ENCODE data around the gene PROM1.

DNA sequence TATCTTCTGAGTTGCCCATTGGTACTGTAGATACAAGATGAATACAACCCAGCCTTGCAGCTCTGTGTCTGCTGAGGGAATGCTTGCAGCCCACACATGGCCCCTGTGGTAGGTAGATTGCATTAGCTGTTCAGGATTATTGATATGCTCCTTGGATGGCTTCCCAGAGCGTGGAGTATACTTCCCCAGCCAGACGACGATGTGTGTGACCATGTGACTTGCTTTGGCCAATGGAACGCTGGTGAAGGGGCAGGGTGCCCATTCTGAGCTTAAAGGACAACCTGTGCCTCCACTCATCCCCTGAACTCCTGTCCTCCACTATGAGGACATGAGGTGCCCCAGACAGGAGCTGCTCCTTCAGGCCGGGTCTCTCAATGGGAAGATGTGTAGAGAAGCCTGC, 96.9 kb downstream of the PROM1 start:
- TF ChIP-seq, protein P1, sequence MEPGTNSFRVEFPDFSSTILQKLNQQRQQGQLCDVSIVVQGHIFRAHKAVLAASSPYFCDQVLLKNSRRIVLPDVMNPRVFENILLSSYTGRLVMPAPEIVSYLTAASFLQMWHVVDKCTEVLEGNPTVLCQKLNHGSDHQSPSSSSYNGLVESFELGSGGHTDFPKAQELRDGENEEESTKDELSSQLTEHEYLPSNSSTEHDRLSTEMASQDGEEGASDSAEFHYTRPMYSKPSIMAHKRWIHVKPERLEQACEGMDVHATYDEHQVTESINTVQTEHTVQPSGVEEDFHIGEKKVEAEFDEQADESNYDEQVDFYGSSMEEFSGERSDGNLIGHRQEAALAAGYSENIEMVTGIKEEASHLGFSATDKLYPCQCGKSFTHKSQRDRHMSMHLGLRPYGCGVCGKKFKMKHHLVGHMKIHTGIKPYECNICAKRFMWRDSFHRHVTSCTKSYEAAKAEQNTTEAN (CRISPR knock-in tag; IDR thresholded peaks at IDR 0.05): no peak
- TF ChIP-seq, protein P2, sequence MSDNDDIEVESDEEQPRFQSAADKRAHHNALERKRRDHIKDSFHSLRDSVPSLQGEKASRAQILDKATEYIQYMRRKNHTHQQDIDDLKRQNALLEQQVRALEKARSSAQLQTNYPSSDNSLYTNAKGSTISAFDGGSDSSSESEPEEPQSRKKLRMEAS (CRISPR knock-in tag; IDR thresholded peaks at IDR 0.05): no peak
- TF ChIP-seq, protein P3, sequence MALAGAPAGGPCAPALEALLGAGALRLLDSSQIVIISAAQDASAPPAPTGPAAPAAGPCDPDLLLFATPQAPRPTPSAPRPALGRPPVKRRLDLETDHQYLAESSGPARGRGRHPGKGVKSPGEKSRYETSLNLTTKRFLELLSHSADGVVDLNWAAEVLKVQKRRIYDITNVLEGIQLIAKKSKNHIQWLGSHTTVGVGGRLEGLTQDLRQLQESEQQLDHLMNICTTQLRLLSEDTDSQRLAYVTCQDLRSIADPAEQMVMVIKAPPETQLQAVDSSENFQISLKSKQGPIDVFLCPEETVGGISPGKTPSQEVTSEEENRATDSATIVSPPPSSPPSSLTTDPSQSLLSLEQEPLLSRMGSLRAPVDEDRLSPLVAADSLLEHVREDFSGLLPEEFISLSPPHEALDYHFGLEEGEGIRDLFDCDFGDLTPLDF (CRISPR knock-in tag; IDR thresholded peaks at IDR 0.05): no peak
- TF ChIP-seq, protein P4, sequence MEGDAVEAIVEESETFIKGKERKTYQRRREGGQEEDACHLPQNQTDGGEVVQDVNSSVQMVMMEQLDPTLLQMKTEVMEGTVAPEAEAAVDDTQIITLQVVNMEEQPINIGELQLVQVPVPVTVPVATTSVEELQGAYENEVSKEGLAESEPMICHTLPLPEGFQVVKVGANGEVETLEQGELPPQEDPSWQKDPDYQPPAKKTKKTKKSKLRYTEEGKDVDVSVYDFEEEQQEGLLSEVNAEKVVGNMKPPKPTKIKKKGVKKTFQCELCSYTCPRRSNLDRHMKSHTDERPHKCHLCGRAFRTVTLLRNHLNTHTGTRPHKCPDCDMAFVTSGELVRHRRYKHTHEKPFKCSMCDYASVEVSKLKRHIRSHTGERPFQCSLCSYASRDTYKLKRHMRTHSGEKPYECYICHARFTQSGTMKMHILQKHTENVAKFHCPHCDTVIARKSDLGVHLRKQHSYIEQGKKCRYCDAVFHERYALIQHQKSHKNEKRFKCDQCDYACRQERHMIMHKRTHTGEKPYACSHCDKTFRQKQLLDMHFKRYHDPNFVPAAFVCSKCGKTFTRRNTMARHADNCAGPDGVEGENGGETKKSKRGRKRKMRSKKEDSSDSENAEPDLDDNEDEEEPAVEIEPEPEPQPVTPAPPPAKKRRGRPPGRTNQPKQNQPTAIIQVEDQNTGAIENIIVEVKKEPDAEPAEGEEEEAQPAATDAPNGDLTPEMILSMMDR (IDR thresholded peaks at IDR 0.05): no peak
- TF ChIP-seq, protein P5, sequence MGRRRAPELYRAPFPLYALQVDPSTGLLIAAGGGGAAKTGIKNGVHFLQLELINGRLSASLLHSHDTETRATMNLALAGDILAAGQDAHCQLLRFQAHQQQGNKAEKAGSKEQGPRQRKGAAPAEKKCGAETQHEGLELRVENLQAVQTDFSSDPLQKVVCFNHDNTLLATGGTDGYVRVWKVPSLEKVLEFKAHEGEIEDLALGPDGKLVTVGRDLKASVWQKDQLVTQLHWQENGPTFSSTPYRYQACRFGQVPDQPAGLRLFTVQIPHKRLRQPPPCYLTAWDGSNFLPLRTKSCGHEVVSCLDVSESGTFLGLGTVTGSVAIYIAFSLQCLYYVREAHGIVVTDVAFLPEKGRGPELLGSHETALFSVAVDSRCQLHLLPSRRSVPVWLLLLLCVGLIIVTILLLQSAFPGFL (CRISPR knock-in tag; IDR thresholded peaks at IDR 0.05; ENCODE audit: borderline replicate concordance): no peak
- TF ChIP-seq, protein P6, sequence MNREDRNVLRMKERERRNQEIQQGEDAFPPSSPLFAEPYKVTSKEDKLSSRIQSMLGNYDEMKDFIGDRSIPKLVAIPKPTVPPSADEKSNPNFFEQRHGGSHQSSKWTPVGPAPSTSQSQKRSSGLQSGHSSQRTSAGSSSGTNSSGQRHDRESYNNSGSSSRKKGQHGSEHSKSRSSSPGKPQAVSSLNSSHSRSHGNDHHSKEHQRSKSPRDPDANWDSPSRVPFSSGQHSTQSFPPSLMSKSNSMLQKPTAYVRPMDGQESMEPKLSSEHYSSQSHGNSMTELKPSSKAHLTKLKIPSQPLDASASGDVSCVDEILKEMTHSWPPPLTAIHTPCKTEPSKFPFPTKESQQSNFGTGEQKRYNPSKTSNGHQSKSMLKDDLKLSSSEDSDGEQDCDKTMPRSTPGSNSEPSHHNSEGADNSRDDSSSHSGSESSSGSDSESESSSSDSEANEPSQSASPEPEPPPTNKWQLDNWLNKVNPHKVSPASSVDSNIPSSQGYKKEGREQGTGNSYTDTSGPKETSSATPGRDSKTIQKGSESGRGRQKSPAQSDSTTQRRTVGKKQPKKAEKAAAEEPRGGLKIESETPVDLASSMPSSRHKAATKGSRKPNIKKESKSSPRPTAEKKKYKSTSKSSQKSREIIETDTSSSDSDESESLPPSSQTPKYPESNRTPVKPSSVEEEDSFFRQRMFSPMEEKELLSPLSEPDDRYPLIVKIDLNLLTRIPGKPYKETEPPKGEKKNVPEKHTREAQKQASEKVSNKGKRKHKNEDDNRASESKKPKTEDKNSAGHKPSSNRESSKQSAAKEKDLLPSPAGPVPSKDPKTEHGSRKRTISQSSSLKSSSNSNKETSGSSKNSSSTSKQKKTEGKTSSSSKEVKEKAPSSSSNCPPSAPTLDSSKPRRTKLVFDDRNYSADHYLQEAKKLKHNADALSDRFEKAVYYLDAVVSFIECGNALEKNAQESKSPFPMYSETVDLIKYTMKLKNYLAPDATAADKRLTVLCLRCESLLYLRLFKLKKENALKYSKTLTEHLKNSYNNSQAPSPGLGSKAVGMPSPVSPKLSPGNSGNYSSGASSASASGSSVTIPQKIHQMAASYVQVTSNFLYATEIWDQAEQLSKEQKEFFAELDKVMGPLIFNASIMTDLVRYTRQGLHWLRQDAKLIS (CRISPR knock-in tag; IDR thresholded peaks at IDR 0.05; ENCODE audit: borderline replicate concordance): no peak
- TF ChIP-seq TP53 (CRISPR knock-in tag; IDR thresholded peaks at IDR 0.05) (no peak), SMAD4 (CRISPR knock-in tag; IDR thresholded peaks at IDR 0.05) (no peak), SOX15 (CRISPR knock-in tag; IDR thresholded peaks at IDR 0.05) (no peak)
